Liver (tissue), 9 donors: ENCODE data around the gene ITPRIPL2. TPM values are rescaled to one million over a fixed set of nuclear protein-coding genes. Genes with fewer than 3 reads are reported as not detected.
A peak's percentile ranks its signal among the peaks of the same experiment; 100 is the strongest.

Source experiments
- DNase-seq: peaks from one replicate; pipeline ENCODE4 v3.0.0-alpha.2; 2017; ENCODE audit warnings: low spot score
- H3K27ac ChIP-seq, 2 donors: one replicate each; pipeline ENCODE4 v1.7.0; 2013; ENCODE audit warnings: inconsistent platforms in 2 of 2, low read length in 2 of 2, control low read depth in 1 of 2, low read depth in 1 of 2, mild to moderate bottlenecking in 1 of 2
- H3K27me3 ChIP-seq, 4 donors: one replicate each; pipeline versions ENCODE4 v1.6.1 to v1.7.0; 2013; ENCODE audit warnings: low read length in 3 of 4, inconsistent platforms in 1 of 4, mild to moderate bottlenecking in 1 of 4, moderate library complexity in 1 of 4; ENCODE audit not compliant: control insufficient read depth in 4 of 4, insufficient read depth in 4 of 4
- H3K36me3 ChIP-seq, 4 donors: one replicate each; pipeline versions ENCODE4 v1.6.1 to v1.7.0; 2013; ENCODE audit warnings: low read length in 3 of 4, mild to moderate bottlenecking in 3 of 4, low read depth in 1 of 4, moderate library complexity in 1 of 4; ENCODE audit not compliant: control insufficient read depth in 4 of 4, insufficient read depth in 3 of 4
- H3K4me1 ChIP-seq, 4 donors: one replicate each; pipeline versions ENCODE4 v1.6.1 to v1.7.0; 2013; ENCODE audit warnings: low read length in 3 of 4, mild to moderate bottlenecking in 3 of 4, moderate library complexity in 1 of 4; ENCODE audit not compliant: control insufficient read depth in 4 of 4, insufficient read depth in 4 of 4
- H3K4me3 ChIP-seq, 3 donors: one replicate each; pipeline versions ENCODE4 v1.6.1 to v1.7.0; 2013; ENCODE audit warnings: low read length in 3 of 3, control low read depth in 1 of 3, low read depth in 1 of 3, mild to moderate bottlenecking in 1 of 3
- H3K9ac ChIP-seq, 2 donors: one replicate each; pipeline ENCODE4 v1.7.0; 2013; ENCODE audit warnings: low read length in 2 of 2, mild to moderate bottlenecking in 2 of 2, moderate library complexity in 2 of 2, control low read depth in 1 of 2, low read depth in 1 of 2
- H3K9me3 ChIP-seq, 4 donors: one replicate each; pipeline versions ENCODE4 v1.6.1 to v1.7.0; 2013; ENCODE audit warnings: low read length in 3 of 4; ENCODE audit not compliant: control insufficient read depth in 4 of 4
- EGR1 ChIP-seq, 2 donors: IDR thresholded peaks; 2 replicates each; pipeline ENCODE4 v1.6.1; 2016 to 2018; ENCODE audit warnings: antibody characterized with exemption in 2 of 2, low read depth in 2 of 2
- FOXA1 ChIP-seq: IDR thresholded peaks from 2 replicates; pipeline ENCODE4 v1.6.1; 2016; ENCODE audit warnings: antibody characterized with exemption
- FOXA2 ChIP-seq: IDR thresholded peaks from 2 replicates; pipeline ENCODE4 v1.6.1; 2016; ENCODE audit warnings: antibody characterized with exemption
- GABPA ChIP-seq, 2 donors: IDR thresholded peaks in 1 of 2; conservative IDR thresholded peaks in 1 of 2; 2 replicates each; pipeline ENCODE4 v1.6.1; 2016; ENCODE audit warnings: antibody characterized with exemption in 2 of 2, mild to moderate bottlenecking in 1 of 2, moderate library complexity in 1 of 2
- HNF4A ChIP-seq, 2 donors: conservative IDR thresholded peaks; 2 replicates each; pipeline ENCODE4 v1.6.1; 2016; ENCODE audit warnings: antibody characterized with exemption in 2 of 2, mild to moderate bottlenecking in 2 of 2
- HNF4G ChIP-seq: IDR thresholded peaks from 2 replicates; pipeline ENCODE4 v1.6.1; 2016; ENCODE audit warnings: antibody characterized with exemption
- NR2F2 ChIP-seq: IDR thresholded peaks from 2 replicates; pipeline ENCODE4 v1.6.1; 2016; ENCODE audit warnings: antibody characterized with exemption
- RAD21 ChIP-seq, 2 donors: IDR thresholded peaks; 2 replicates each; pipeline ENCODE4 v1.6.1; 2016; ENCODE audit warnings: antibody characterized with exemption in 2 of 2, mild to moderate bottlenecking in 2 of 2
- RXRA ChIP-seq, 2 donors: IDR thresholded peaks; 2 replicates each; pipeline ENCODE4 v1.6.1; 2017 to 2018; ENCODE audit warnings: antibody characterized with exemption in 2 of 2, mild to moderate bottlenecking in 1 of 2
- SP1 ChIP-seq: IDR thresholded peaks from 2 replicates; pipeline ENCODE4 v1.6.1; 2018; ENCODE audit warnings: antibody characterized with exemption, mild to moderate bottlenecking
- TAF1 ChIP-seq: conservative IDR thresholded peaks from 2 replicates; pipeline ENCODE4 v1.6.1; 2016; ENCODE audit warnings: antibody characterized with exemption, mild to moderate bottlenecking
- YY1 ChIP-seq: IDR thresholded peaks from 2 replicates; pipeline ENCODE4 v1.6.1; 2016; ENCODE audit warnings: antibody characterized with exemption, mild to moderate bottlenecking
- WGBS: extraction: QIAGEN DNeasy Blood & Tissue Kit; methylation state at CpG from one replicate; pipeline ENCODE4 v1.1.7; 2013; 5-methylcytosine and 5-hydroxymethylcytosine counted together
- polyA plus RNA-seq, 2 donors: library from polyadenylated mRNA; stranded (reverse) in 1 of 2; unstranded in 1 of 2; fragments of 200-250 nt in 1 of 2; fragments of >200 nt in 1 of 2; fragmentation: Nextera tagmentation in 1 of 2; extraction: Ambion mirVana in 1 of 2; gene quantifications; one replicate each; pipeline versions ENCODE4 v1.2.1 to v1.2.3, GENCODE V29; 2013 to 2015
- total RNA-seq, 2 donors: library from RNA; depleted of rRNA; stranded (reverse); fragments of >200 nt; gene quantifications; one replicate each; pipeline ENCODE4 v1.2.3, GENCODE V29; 2014
- TF ChIP-seq, protein P1 (sequence below): fragments of 150-350 bp; IDR thresholded peaks from 2 replicates; pipeline ENCODE4 v1.5.1; 2017; ENCODE audit warnings: improper control_type of control experiment, low read depth, low read length; ENCODE audit not compliant: missing input control
- TF ChIP-seq, protein P2 (sequence below): IDR thresholded peaks from 2 replicates; pipeline ENCODE4 v1.6.1; 2016; ENCODE audit warnings: antibody characterized with exemption
- TF ChIP-seq, protein P3 (sequence below): IDR thresholded peaks from 2 replicates; pipeline ENCODE4 v1.6.1; 2016; ENCODE audit warnings: antibody characterized with exemption, mild to moderate bottlenecking
- TF ChIP-seq, protein P4 (sequence below): IDR thresholded peaks from 2 replicates; pipeline ENCODE4 v1.6.1; 2016; ENCODE audit warnings: antibody characterized with exemption
- TF ChIP-seq, protein P5 (sequence below): IDR thresholded peaks from 2 replicates; pipeline ENCODE4 v1.6.1; 2016; ENCODE audit warnings: antibody characterized with exemption
- donor health status: healthy.
- donor health status: healthy.
- donor health status: healthy.
- donor health status: healthy.
- donor health status: healthy.

The ITPRIPL2 gene
- total and polyA plus RNA-seq, 4 donors: 2.2 to 14.3 (median 5.5) TPM

DNA sequence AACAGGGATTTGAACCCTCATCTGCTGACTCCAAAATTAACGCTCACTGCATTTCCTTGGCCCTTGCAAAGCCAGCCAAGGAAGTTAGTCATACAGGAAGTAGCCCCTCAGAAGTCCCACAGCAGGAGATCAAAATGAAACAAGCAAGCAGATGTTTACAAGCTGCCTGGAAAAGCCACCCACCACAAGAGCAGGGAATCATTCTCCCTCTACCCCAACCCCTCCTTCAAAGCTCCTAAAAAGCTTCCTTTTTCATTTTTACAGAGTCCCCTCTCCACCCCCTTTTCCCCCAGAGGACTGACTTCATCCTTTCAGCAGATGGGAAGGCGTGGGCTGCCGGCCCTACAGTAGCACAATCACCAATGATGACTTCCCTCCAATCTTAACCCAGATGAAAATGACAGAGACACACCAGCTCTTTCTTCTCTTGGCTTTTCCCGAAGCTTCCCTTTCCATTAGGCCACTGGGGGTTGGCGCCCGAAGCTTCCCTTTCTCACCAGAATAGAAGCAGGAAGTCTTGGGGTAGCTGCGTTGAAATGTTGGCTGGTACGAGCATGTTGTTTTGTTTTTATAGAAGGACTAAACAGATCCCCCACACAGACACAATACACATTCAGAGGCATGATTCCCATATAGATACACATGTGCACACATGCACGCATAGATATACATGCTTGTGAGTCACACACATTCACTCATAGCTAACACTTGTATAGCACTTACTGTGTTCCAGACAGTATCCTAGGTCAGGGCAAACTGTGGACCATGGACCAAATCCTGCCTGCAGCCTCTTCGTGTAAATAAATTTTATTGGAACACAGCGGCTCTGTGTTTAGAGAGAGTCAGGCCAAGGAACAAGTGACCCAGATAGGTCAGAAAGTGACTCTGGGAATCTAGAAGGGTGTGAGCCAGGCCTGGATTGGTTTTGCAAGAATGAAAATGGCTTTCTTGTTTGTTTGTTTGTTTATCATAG lies 17.4 kb downstream of the ITPRIPL2 start (continued):
- TF ChIP-seq SP1: peak; percentile 54
- TF ChIP-seq YY1: peak; percentile 34
- TF ChIP-seq, protein P1, sequence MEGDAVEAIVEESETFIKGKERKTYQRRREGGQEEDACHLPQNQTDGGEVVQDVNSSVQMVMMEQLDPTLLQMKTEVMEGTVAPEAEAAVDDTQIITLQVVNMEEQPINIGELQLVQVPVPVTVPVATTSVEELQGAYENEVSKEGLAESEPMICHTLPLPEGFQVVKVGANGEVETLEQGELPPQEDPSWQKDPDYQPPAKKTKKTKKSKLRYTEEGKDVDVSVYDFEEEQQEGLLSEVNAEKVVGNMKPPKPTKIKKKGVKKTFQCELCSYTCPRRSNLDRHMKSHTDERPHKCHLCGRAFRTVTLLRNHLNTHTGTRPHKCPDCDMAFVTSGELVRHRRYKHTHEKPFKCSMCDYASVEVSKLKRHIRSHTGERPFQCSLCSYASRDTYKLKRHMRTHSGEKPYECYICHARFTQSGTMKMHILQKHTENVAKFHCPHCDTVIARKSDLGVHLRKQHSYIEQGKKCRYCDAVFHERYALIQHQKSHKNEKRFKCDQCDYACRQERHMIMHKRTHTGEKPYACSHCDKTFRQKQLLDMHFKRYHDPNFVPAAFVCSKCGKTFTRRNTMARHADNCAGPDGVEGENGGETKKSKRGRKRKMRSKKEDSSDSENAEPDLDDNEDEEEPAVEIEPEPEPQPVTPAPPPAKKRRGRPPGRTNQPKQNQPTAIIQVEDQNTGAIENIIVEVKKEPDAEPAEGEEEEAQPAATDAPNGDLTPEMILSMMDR: no peak

DNA sequence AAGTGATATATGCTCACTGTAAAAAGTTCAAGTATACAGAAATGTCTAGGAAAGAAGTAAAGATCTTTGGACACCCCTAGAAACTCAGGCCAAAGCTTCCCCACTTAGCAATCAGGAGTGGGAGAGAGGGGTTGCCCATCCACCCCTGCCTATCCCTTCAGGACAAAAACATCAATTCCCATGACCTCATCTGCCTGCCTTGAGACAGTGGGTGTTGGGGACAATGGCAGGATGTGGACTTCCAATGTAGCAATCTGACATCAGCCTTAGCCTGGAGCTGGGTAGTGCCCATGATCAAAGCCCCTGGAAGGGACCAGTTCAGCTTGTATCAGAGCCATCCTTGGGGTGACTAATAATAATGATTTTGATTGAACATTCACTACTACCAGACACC lies 18.1 kb downstream of the ITPRIPL2 start:
- H3K9ac ChIP-seq: no peak overlapping the region
- peak overlapping the region; percentile 72 to 77 for H3K27ac ChIP-seq
- no peaks in the 10 kb centered on the region for H3K27me3 ChIP-seq
- no peaks in the 10 kb centered on the region for H3K36me3 ChIP-seq
- H3K9me3 ChIP-seq: no peaks in the 10 kb centered on the region
- H3K4me1 ChIP-seq: peaks cover 5 to 27% (median 25%) of the 10 kb centered on the region in 4 donors
- DNase-seq: no peak
- TF ChIP-seq FOXA1 (no peak), EGR1 (IDR thresholded peaks at IDR 0.05; ENCODE audit: low read depth in 2 of 2) (no peak), NR2F2 (no peak)
- TF ChIP-seq, protein P2, sequence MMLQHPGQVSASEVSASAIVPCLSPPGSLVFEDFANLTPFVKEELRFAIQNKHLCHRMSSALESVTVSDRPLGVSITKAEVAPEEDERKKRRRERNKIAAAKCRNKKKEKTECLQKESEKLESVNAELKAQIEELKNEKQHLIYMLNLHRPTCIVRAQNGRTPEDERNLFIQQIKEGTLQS: no peak
- no peak overlapping the region for H3K4me3 ChIP-seq

DNA sequence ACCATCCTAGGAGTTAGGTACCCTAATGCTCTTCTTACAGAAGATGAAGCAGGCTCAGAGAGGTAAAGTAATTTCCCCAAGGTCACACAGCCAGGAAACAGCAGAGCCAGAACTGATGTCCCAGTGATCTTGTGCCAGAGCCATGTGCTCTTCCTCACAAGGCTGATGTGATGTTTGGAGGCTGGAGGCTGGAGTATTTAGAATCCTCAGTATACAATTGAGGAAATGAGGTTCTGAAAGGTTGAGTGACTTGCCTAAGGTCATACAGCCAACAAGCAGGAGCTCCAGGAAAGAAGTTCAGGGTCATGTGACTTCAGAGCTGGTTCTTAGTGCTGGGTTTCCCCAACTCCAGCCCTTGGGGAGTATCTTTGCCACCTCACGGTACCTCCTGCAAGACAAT lies 18.5 kb downstream of the ITPRIPL2 start:
- Histone ChIP-seq H3K9me3 (no peaks in the 10 kb centered on the region), H3K4me3 (no peak overlapping the region), H3K36me3 (no peaks in the 10 kb centered on the region), H3K4me1 (peaks cover 5 to 27% (median 25%) of the 10 kb centered on the region in 4 donors), H3K27me3 (no peaks in the 10 kb centered on the region), H3K27ac (peak overlapping the region; percentile 72 to 77), H3K9ac (no peak overlapping the region)
- no peak for TF ChIP-seq YY1
- no peak for TF ChIP-seq GABPA (IDR thresholded peaks at IDR 0.05 in 1 of 2, conservative IDR thresholded peaks at IDR 0.05 in 1 of 2)
- TF ChIP-seq, protein P3, sequence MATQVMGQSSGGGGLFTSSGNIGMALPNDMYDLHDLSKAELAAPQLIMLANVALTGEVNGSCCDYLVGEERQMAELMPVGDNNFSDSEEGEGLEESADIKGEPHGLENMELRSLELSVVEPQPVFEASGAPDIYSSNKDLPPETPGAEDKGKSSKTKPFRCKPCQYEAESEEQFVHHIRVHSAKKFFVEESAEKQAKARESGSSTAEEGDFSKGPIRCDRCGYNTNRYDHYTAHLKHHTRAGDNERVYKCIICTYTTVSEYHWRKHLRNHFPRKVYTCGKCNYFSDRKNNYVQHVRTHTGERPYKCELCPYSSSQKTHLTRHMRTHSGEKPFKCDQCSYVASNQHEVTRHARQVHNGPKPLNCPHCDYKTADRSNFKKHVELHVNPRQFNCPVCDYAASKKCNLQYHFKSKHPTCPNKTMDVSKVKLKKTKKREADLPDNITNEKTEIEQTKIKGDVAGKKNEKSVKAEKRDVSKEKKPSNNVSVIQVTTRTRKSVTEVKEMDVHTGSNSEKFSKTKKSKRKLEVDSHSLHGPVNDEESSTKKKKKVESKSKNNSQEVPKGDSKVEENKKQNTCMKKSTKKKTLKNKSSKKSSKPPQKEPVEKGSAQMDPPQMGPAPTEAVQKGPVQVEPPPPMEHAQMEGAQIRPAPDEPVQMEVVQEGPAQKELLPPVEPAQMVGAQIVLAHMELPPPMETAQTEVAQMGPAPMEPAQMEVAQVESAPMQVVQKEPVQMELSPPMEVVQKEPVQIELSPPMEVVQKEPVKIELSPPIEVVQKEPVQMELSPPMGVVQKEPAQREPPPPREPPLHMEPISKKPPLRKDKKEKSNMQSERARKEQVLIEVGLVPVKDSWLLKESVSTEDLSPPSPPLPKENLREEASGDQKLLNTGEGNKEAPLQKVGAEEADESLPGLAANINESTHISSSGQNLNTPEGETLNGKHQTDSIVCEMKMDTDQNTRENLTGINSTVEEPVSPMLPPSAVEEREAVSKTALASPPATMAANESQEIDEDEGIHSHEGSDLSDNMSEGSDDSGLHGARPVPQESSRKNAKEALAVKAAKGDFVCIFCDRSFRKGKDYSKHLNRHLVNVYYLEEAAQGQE: no peak
- TF ChIP-seq RAD21 (IDR thresholded peaks at IDR 0.05): no peak
- TF ChIP-seq, protein P4, sequence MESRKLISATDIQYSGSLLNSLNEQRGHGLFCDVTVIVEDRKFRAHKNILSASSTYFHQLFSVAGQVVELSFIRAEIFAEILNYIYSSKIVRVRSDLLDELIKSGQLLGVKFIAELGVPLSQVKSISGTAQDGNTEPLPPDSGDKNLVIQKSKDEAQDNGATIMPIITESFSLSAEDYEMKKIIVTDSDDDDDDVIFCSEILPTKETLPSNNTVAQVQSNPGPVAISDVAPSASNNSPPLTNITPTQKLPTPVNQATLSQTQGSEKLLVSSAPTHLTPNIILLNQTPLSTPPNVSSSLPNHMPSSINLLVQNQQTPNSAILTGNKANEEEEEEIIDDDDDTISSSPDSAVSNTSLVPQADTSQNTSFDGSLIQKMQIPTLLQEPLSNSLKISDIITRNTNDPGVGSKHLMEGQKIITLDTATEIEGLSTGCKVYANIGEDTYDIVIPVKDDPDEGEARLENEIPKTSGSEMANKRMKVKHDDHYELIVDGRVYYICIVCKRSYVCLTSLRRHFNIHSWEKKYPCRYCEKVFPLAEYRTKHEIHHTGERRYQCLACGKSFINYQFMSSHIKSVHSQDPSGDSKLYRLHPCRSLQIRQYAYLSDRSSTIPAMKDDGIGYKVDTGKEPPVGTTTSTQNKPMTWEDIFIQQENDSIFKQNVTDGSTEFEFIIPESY: no peak
- TF ChIP-seq, protein P5, sequence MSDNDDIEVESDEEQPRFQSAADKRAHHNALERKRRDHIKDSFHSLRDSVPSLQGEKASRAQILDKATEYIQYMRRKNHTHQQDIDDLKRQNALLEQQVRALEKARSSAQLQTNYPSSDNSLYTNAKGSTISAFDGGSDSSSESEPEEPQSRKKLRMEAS: no peak
- no peak for TF ChIP-seq RXRA (IDR thresholded peaks at IDR 0.05)
- TF ChIP-seq FOXA1: no peak
- TF ChIP-seq, protein P1: no peak
- TF ChIP-seq, protein P2: no peak
- TF ChIP-seq NR2F2: no peak
- no peak for TF ChIP-seq FOXA2
- no peak for TF ChIP-seq TAF1
- TF ChIP-seq HNF4G: no peak
- no peak for TF ChIP-seq EGR1 (IDR thresholded peaks at IDR 0.05; ENCODE audit: low read depth in 2 of 2)
- TF ChIP-seq SP1: no peak
- no peak for TF ChIP-seq HNF4A (conservative IDR thresholded peaks at IDR 0.05)
- DNase-seq: no peak
- 98% methylated on average over 1 of the region's 1 CpG for WGBS
